Prostate gland (tissue), 2 donors: ENCODE results near the gene PSD. TPM values are rescaled to one million over a fixed set of nuclear protein-coding genes. Genes with fewer than 3 reads are reported as not detected.
"Not testable (repeated sequence)": the region's sequence is repeated elsewhere in the genome, so short reads cannot be mapped to it uniquely, and the experiment has no call there.

Source experiments
- DNase-seq: peaks from one replicate; pipeline ENCODE4 v3.0.0-alpha.2; 2019; ENCODE audit warnings: low spot score
- H3K27ac ChIP-seq, 2 donors: fragments of 200-600 bp; sonication (generic); 2 replicates each; pipeline ENCODE4 v1.5.1; 2017 to 2019
- H3K27me3 ChIP-seq: fragments of 200-600 bp; sonication (generic); replicated peaks from 2 replicates; pipeline ENCODE4 v1.5.1; 2019; ENCODE audit not compliant: insufficient read depth
- H3K36me3 ChIP-seq, 2 donors: fragments of 200-600 bp; sonication (generic); 1 replicate in 1 of 2; 2 replicates in 1 of 2; pipeline versions ENCODE4 v1.5.1 to v1.8.1; 2017 to 2019
- H3K4me1 ChIP-seq: fragments of 200-600 bp; sonication (generic); replicated peaks from 2 replicates; pipeline ENCODE4 v1.5.1; 2019
- H3K4me3 ChIP-seq, 2 donors: fragments of 200-600 bp; sonication (generic); 2 replicates each; pipeline ENCODE4 v1.5.1; 2017 to 2019
- H3K9me3 ChIP-seq: fragments of 200-600 bp; sonication (generic); 2 replicates; pipeline ENCODE4 v1.5.1; 2017
- POLR2A ChIP-seq: fragments of 450-650 bp; IDR thresholded peaks from one replicate; pipeline ENCODE4 v1.6.1; 2016; ENCODE audit warnings: antibody characterized with exemption, mild to moderate bottlenecking
- POLR2AphosphoS5 ChIP-seq: sonication (generic); formaldehyde crosslinking; IDR thresholded peaks from one replicate; pipeline ENCODE4 v1.6.1; 2017; ENCODE audit warnings: antibody characterized with exemption
- WGBS: methylation state at CpG from one replicate; pipeline ENCODE4 v1.1.5; 2018; 5-methylcytosine and 5-hydroxymethylcytosine counted together
- intact Hi-C: fragments of 100-400 bp; cut with DNase I; formaldehyde crosslinking; loops from one replicate; pipeline ENCODE4 v1.14.2; 2022
- total RNA-seq, 2 donors: library from RNA; depleted of rRNA; stranded (reverse); fragments of >200 nt; gene quantifications; one replicate each; pipeline ENCODE4 v1.1.0, GENCODE V29; 2016
- TF ChIP-seq, protein P1 (sequence below), 4 experiments: fragments of 200-600 bp in 2 of 4; fragments of 450-650 bp in 2 of 4; sonication (generic) in 2 of 4; IDR thresholded peaks; 1 replicate in 3 of 4; 2 replicates in 1 of 4; pipeline ENCODE4 v1.5.1; 2016 to 2019; ENCODE audit warnings: antibody characterized with exemption in 4 of 4, mild to moderate bottlenecking in 2 of 4, moderate library complexity in 2 of 4

PSD gene
- total RNA-seq, 2 donors from 2014 or later = 1.0 to 10.9 TPM

DNA sequence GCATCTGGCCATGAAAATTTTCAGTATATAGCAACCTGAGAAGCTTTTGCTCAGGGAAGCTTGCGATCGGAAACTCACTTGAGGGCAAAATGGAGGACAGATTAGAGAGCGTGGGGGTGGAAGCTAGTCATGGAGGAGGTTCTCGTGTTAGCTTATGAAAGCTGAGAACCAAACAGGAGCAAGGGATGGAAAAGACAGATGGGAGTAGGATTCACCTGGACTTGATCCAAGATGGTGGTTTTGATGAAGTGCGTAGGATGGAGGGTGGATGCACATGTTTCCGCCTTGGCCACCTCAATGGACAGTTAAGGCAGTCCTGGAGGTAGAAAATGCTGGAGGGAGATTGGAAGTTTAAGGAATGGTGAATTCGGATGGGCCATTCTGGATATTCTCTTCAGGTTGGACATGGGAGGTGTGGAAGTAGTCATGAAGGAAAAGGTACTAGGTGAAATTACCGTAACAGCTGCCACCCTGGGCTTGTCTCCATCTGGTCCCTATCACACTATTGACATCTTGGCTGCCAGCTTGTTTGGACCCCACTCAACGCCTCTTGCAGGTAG is 39.1 kb upstream of the PSD start:
- Histone ChIP-seq H3K4me1 (peaks cover 5% of the 10 kb centered on the region), H3K27ac (no peak overlapping the region), H3K4me3 (no peak overlapping the region), H3K27me3 (no peaks in the 10 kb centered on the region), H3K9me3 (no peaks in the 10 kb centered on the region), H3K36me3 (no peaks in the 10 kb centered on the region)
- no peak for DNase-seq
- 78% methylated on average over 9 of the region's 9 CpGs for WGBS
- TF ChIP-seq POLR2A = no peak
- no peak for TF ChIP-seq POLR2AphosphoS5
- TF ChIP-seq, protein P1, sequence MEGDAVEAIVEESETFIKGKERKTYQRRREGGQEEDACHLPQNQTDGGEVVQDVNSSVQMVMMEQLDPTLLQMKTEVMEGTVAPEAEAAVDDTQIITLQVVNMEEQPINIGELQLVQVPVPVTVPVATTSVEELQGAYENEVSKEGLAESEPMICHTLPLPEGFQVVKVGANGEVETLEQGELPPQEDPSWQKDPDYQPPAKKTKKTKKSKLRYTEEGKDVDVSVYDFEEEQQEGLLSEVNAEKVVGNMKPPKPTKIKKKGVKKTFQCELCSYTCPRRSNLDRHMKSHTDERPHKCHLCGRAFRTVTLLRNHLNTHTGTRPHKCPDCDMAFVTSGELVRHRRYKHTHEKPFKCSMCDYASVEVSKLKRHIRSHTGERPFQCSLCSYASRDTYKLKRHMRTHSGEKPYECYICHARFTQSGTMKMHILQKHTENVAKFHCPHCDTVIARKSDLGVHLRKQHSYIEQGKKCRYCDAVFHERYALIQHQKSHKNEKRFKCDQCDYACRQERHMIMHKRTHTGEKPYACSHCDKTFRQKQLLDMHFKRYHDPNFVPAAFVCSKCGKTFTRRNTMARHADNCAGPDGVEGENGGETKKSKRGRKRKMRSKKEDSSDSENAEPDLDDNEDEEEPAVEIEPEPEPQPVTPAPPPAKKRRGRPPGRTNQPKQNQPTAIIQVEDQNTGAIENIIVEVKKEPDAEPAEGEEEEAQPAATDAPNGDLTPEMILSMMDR (IDR thresholded peaks at IDR 0.05) = no peak
- intact Hi-C loops = no loop called here

DNA sequence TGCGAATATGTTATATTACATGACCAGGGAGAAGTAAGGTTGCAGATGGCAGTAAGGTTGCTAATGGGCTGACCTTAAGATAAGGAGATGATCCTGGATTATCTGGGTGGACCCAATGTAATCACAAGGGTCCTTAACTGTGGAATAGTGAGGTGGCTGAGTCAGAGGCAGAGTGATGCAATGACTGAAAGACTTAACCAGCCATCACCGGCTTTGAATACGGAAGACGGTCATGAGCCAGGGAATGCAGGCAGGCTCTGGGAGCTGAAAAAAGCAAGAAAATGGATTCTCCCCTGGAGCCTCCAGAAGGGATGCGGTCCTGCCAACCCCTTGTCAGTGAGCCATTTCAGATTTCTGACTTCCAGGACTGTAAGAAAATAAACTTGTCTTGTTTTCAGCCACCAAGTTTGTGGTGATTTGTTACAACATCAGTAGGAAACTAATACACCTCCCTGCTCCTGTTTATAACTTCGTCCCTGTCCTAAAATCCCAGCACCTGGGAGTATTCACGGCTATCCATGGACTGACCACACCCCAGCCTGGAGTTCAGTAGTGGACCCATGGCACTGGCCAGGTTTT is 37.4 kb upstream of the PSD start:
- DNase-seq = no peak
- 82% methylated on average over 7 of the region's 7 CpGs for WGBS
- TF ChIP-seq POLR2A (no peak), POLR2AphosphoS5 (no peak)
- TF ChIP-seq, protein P1 (IDR thresholded peaks at IDR 0.05) = no peak

DNA sequence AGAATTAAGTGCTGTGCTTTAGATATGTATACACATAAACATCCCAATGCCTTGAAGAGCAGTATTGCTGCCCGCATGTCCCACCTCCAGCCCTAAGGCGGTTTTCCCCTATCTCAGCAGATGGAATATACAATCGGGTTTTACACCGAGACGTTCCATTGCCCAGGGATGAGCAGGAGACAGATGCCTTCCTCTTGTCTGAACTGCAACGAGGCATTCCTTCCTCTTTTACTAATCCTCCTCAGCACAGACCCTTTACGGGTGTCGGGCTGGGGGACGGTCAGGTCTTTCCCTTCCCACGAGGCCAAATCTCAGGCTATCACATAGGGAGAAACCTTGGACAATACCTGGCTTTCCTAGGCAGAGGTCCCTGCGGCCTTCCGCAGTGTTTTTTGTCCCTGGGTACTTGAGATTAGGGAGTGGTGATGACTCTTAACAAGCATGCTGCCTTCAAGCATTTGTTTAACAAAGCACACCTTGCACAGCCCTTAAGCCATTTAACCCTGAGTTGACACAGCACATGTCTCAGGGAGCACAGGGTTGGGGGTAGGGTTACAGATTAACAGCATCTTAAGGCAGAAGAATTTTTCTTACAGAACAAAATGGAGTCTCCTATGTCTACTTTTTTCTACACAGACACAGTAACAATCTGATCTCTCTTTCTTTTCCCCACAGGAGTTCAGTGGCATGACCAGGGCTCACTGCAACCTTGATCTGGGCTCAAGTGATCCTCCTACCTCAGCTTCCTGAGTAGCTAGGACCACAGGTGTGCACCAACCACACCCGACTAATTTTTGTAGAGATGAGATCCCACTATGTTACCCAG is 36.3 kb upstream of the PSD start:
- intact Hi-C loops, H3K27ac ChIP-seq: not testable (repeated sequence)

More for the DNA sequence above, 37.4 kb upstream of the PSD start:
- Histone ChIP-seq H3K27me3 (no peaks in the 10 kb centered on the region), H3K9me3 (no peaks in the 10 kb centered on the region), H3K4me3 (no peak overlapping the region), H3K36me3 (no peaks in the 10 kb centered on the region), H3K27ac (no peak overlapping the region), H3K4me1 (no peaks in the 10 kb centered on the region)
- intact Hi-C loops = no loop called here

DNA sequence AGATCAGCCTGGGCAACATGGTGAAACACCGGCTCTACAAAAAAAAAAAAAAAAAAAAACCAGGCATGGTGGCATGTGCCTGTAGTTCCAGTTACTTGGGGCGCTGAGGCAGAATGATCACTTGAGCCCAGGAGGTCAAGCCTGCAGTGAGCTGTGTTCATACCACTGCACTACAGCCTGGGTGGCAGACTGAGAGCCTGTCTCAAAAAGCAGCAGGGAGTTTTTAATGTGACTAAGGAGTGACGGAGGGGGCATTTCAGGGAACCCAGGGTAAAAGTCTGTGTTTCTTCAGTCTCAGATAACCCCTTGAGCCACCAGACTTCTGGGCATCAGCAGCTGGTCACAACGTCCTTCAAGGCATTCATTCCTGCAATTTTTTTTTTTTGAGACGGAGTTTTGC is 34.9 kb upstream of the PSD start:
- Histone ChIP-seq H3K9me3 (no peaks in the 10 kb centered on the region), H3K36me3 (no peaks in the 10 kb centered on the region), H3K4me1 (no peaks in the 10 kb centered on the region), H3K27me3 (no peaks in the 10 kb centered on the region), H3K4me3 (no peak overlapping the region), H3K27ac (no peak overlapping the region)
- TF ChIP-seq POLR2A (no peak), POLR2AphosphoS5 (no peak)
- TF ChIP-seq, protein P1 (IDR thresholded peaks at IDR 0.05) = no peak
- WGBS = 83% methylated on average over 5 of the region's 5 CpGs
- intact Hi-C loops = no loop called here
- no peak for DNase-seq

More for the DNA sequence above, 36.3 kb upstream of the PSD start:
- H3K4me1 ChIP-seq, DNase-seq, H3K9me3 ChIP-seq, H3K36me3 ChIP-seq, H3K27me3 ChIP-seq, H3K4me3 ChIP-seq: not testable (repeated sequence)
- WGBS = 66% methylated on average over 13 of the region's 13 CpGs

DNA sequence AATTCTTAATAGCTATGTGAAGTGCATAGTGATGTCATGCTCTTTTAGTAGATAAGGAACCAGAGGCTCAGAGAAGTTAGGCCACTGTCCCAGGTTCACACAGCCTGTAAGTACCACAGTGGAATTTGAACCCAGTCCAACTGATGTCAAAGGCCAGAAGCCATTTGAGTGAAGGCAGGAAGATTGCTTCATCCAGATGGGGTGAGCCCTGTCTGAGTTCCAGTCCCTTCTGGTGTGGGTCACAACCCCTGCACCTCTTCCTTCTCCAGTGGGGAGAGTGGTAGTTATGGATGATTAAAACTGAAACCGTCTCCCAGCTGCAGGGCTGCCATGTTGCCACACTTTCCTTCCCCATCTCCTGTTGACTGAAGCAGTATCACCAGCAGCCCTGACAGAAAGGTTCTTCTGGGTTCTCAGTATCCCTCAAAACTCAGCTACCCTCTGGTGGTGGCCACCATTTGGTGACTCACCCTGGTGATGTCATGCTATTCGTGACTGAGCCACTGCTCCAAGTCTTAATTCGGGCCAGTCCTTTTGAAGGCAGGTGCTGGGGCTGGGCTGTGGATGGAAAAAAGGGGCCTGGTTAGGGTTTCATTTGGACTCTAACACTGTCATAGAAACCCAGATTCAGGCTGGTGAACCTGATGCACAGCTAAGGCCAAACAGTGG is 34.2 kb upstream of the PSD start:
- H3K4me1 ChIP-seq = no peaks in the 10 kb centered on the region
- no peak overlapping the region for H3K27ac ChIP-seq
- H3K4me3 ChIP-seq = no peak overlapping the region
- intact Hi-C loops = no loop called here
- H3K27me3 ChIP-seq = no peaks in the 10 kb centered on the region
- DNase-seq = no peak
- H3K36me3 ChIP-seq = no peaks in the 10 kb centered on the region
- no peak for TF ChIP-seq POLR2A
- TF ChIP-seq POLR2AphosphoS5 = no peak
- TF ChIP-seq, protein P1 (IDR thresholded peaks at IDR 0.05) = no peak
- H3K9me3 ChIP-seq = no peaks in the 10 kb centered on the region
- WGBS = 47% methylated on average over 3 of the region's 3 CpGs
